Neural cell (in vitro differentiated cells): ENCODE results near the gene NLRC5. TPM values are rescaled to one million over a fixed set of nuclear protein-coding genes. Genes with fewer than 3 reads are reported as not detected.

Source experiments
- H2AFZ ChIP-seq: fragments of 200-600, 300-800 bp; sonication (generic), shearing (Covaris generic); 2 replicates; pipeline ENCODE4 v1.6.0; 2014; ENCODE audit warnings: low read depth, mild to moderate bottlenecking, antibody characterized with exemption, low read length, moderate library complexity
- H3F3A ChIP-seq: fragments of 200-600 bp; shearing (Covaris generic); 2 replicates; pipeline ENCODE4 v1.6.1; 2016; ENCODE audit warnings: mild to moderate bottlenecking, moderate library complexity, mixed read lengths, antibody characterized with exemption, low read length; ENCODE audit not compliant: insufficient read depth, poor library complexity, severe bottlenecking
- H3K27ac ChIP-seq: fragments of 200-600, 300-800 bp; sonication (generic), shearing (Covaris generic); 2 replicates; pipeline ENCODE4 v1.5.1; 2014; ENCODE audit warnings: mild to moderate bottlenecking, low read length, moderate library complexity
- H3K27me3 ChIP-seq: fragments of 300-800, 200-600 bp; sonication (generic), shearing (Covaris generic); 2 replicates; pipeline ENCODE4 v1.6.0; 2014; ENCODE audit warnings: mild to moderate bottlenecking, low read depth, low read length, moderate library complexity; ENCODE audit not compliant: insufficient read depth
- H3K36me3 ChIP-seq: fragments of 300-800, 200-600 bp; sonication (generic), shearing (Covaris generic); 2 replicates; pipeline ENCODE4 v1.5.1; 2014; ENCODE audit warnings: mild to moderate bottlenecking, antibody characterized with exemption, low read length, moderate library complexity; ENCODE audit not compliant: insufficient read depth
- H3K4me2 ChIP-seq: fragments of 300-800, 200-600 bp; sonication (generic), shearing (Covaris generic); 2 replicates; pipeline ENCODE4 v1.6.0; 2014; ENCODE audit warnings: mild to moderate bottlenecking, low read length
- H3K4me3 ChIP-seq: fragments of 300-800, 200-600 bp; sonication (generic), shearing (Covaris generic); 2 replicates; pipeline ENCODE4 v1.5.1; 2014; ENCODE audit warnings: mild to moderate bottlenecking, low read length, moderate library complexity
- H3K79me2 ChIP-seq: fragments of 200-600 bp; shearing (Covaris generic); replicated peaks from 2 replicates; pipeline ENCODE4 v1.6.0; 2014; ENCODE audit warnings: mild to moderate bottlenecking, low read length, moderate library complexity; ENCODE audit not compliant: insufficient read depth
- H3K9ac ChIP-seq: fragments of 300-800, 200-600 bp; sonication (generic), shearing (Covaris generic); 2 replicates; pipeline ENCODE4 v1.6.1; 2016; ENCODE audit warnings: mild to moderate bottlenecking, low read length, mixed read lengths
- H3K9me2 ChIP-seq: fragments of 200-600 bp; shearing (Covaris generic); 2 replicates; pipeline ENCODE4 v1.6.1; 2016; ENCODE audit warnings: mild to moderate bottlenecking, low read length, mixed read lengths; ENCODE audit not compliant: insufficient read depth
- H3K9me3 ChIP-seq: fragments of 200-600, 300-800 bp; sonication (generic), shearing (Covaris generic); 2 replicates; pipeline ENCODE4 v1.6.1; 2016; ENCODE audit warnings: mild to moderate bottlenecking, mixed run types, low read length, moderate library complexity, mixed read lengths
- H4K20me1 ChIP-seq: fragments of 200-600 bp; shearing (Covaris generic); 2 replicates; pipeline ENCODE4 v1.6.1; 2016; ENCODE audit warnings: mild to moderate bottlenecking, mixed run types; ENCODE audit not compliant: insufficient read depth
- EP300 ChIP-seq: fragments of 450-650 bp; conservative IDR thresholded peaks from 2 replicates; pipeline ENCODE4 v1.6.1; 2014; ENCODE audit warnings: antibody characterized with exemption, mild to moderate bottlenecking, moderate library complexity; ENCODE audit not compliant: poor library complexity, severe bottlenecking
- EZH2 ChIP-seq: fragments of 200-600, 300-800 bp; shearing (Covaris generic), sonication (generic); IDR thresholded peaks from 2 replicates; pipeline ENCODE4 v1.6.1; 2014; ENCODE audit warnings: antibody characterized with exemption, low read length, borderline replicate concordance, mild to moderate bottlenecking; ENCODE audit not compliant: insufficient read depth, poor library complexity, severe bottlenecking
- MXI1 ChIP-seq: fragments of 450-650 bp; conservative IDR thresholded peaks from 2 replicates; pipeline ENCODE4 v1.6.1; 2014; ENCODE audit warnings: antibody characterized with exemption, mild to moderate bottlenecking; ENCODE audit not compliant: poor library complexity, severe bottlenecking
- POLR2AphosphoS5 ChIP-seq: IDR thresholded peaks from 2 replicates; pipeline ENCODE4 v1.6.1; 2012
- RAD21 ChIP-seq: fragments of 450-650 bp; conservative IDR thresholded peaks from 2 replicates; pipeline ENCODE4 v1.6.1; 2014; ENCODE audit warnings: antibody characterized with exemption, mild to moderate bottlenecking, moderate library complexity
- REST ChIP-seq: IDR thresholded peaks from 2 replicates; pipeline ENCODE4 v1.6.1; 2012; ENCODE audit warnings: borderline replicate concordance
- SMC3 ChIP-seq: fragments of 450-650 bp; conservative IDR thresholded peaks from 2 replicates; pipeline ENCODE4 v1.6.1; 2014; ENCODE audit warnings: antibody characterized with exemption, mild to moderate bottlenecking, moderate library complexity; ENCODE audit not compliant: poor library complexity
- TAF1 ChIP-seq: IDR thresholded peaks from 2 replicates; pipeline ENCODE4 v1.6.1; 2012; ENCODE audit warnings: low read depth
- polyA plus RNA-seq: library from polyadenylated mRNA; depleted of rRNA; stranded (reverse); fragments of >200 nt; gene quantifications from 2 replicates; pipeline ENCODE4 v1.2.3, GENCODE V29; 2014
- TF ChIP-seq, protein P1 (sequence below): fragments of 450-650 bp; IDR thresholded peaks from 2 replicates; pipeline ENCODE4 v1.5.1; 2014; ENCODE audit warnings: antibody characterized with exemption, mild to moderate bottlenecking, moderate library complexity; ENCODE audit not compliant: poor library complexity, severe bottlenecking

NLRC5 gene
- polyA plus RNA-seq, 1 donor from 2014 or later: not detected

DNA sequence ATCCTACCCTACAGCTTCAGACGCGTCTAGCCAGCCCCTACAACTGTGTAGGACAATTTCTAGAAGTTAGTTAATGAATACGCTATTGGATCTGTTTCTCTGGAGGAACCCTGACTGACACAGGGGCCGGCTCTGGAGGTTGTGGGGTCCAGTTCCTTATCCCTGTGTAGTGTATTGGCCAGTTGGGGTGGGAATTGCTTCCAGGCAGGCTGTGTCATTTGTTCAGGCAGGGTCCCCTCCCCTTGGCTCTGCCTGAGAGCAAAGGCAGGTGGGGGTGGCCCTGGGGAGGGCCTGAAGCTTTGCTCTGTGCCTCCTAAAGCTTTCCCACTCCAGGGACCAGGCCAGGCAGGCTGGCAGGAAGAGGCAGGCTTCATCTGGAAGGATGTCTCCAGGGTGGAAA lies 39.3 kb upstream of the NLRC5 start:
- no peak overlapping the region for H3K9ac ChIP-seq
- TF ChIP-seq MXI1: no peak
- TF ChIP-seq POLR2AphosphoS5: no peak
- TF ChIP-seq, protein P1, sequence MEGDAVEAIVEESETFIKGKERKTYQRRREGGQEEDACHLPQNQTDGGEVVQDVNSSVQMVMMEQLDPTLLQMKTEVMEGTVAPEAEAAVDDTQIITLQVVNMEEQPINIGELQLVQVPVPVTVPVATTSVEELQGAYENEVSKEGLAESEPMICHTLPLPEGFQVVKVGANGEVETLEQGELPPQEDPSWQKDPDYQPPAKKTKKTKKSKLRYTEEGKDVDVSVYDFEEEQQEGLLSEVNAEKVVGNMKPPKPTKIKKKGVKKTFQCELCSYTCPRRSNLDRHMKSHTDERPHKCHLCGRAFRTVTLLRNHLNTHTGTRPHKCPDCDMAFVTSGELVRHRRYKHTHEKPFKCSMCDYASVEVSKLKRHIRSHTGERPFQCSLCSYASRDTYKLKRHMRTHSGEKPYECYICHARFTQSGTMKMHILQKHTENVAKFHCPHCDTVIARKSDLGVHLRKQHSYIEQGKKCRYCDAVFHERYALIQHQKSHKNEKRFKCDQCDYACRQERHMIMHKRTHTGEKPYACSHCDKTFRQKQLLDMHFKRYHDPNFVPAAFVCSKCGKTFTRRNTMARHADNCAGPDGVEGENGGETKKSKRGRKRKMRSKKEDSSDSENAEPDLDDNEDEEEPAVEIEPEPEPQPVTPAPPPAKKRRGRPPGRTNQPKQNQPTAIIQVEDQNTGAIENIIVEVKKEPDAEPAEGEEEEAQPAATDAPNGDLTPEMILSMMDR: no peak
- TF ChIP-seq RAD21: no peak
- H3K27ac ChIP-seq: no peak overlapping the region
- no peaks in the 10 kb centered on the region for H3K9me3 ChIP-seq
- no peak overlapping the region for H2AFZ ChIP-seq
- no peaks in the 10 kb centered on the region for H3K9me2 ChIP-seq
- H3K4me3 ChIP-seq: no peak overlapping the region
- no peaks in the 10 kb centered on the region for H3K36me3 ChIP-seq
- no peaks in the 10 kb centered on the region for H3K79me2 ChIP-seq
- H3F3A ChIP-seq: no peaks in the 10 kb centered on the region
- H3K4me2 ChIP-seq: no peak overlapping the region
- no peaks in the 10 kb centered on the region for H4K20me1 ChIP-seq
- no peaks in the 10 kb centered on the region for H3K27me3 ChIP-seq

DNA sequence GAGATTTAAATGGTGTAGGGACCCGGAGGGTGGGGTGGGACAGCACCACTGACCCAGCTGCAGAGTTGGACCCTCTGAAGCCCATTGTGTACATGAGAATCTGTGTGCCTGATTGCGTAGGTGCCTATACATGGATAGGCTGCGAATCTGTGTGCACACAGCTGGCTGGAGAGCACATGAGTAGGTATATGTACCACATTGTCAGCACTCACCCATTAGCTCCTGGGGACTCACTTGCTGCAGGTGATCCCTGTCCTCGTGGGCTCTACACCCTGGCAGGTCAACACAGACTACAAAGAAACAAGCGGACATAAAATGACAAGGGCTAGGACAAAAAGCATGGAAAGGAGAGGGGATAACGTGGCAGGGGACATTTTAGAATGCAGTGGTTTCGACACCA lies 38.9 kb upstream of the NLRC5 start:
- H3K27me3 ChIP-seq: no peaks in the 10 kb centered on the region
- H3K4me3 ChIP-seq: no peak overlapping the region
- H3K9me2 ChIP-seq: no peaks in the 10 kb centered on the region
- no peaks in the 10 kb centered on the region for H3K9me3 ChIP-seq
- no peak overlapping the region for H3K9ac ChIP-seq
- H3K36me3 ChIP-seq: no peaks in the 10 kb centered on the region
- no peaks in the 10 kb centered on the region for H3K79me2 ChIP-seq
- no peak overlapping the region for H3K27ac ChIP-seq
- no peak overlapping the region for H3K4me2 ChIP-seq
- no peak overlapping the region for H2AFZ ChIP-seq
- no peaks in the 10 kb centered on the region for H4K20me1 ChIP-seq
- TF ChIP-seq RAD21: no peak
- TF ChIP-seq EP300: no peak
- TF ChIP-seq SMC3: no peak
- TF ChIP-seq TAF1: no peak
- no peak for TF ChIP-seq POLR2AphosphoS5
- no peak for TF ChIP-seq EZH2
- TF ChIP-seq, protein P1: no peak
- TF ChIP-seq MXI1: no peak
- TF ChIP-seq REST: no peak
- H3F3A ChIP-seq: no peaks in the 10 kb centered on the region
